ENCODE measurements around the gene SH3BP5L. TPM values are rescaled to one million over a fixed set of nuclear protein-coding genes. Genes with fewer than 3 reads are reported as not detected.

SH3BP5L gene
- polyA plus RNA-seq, 5 donors = 20.4 to 27.5 (median 23.8) TPM

DNA sequence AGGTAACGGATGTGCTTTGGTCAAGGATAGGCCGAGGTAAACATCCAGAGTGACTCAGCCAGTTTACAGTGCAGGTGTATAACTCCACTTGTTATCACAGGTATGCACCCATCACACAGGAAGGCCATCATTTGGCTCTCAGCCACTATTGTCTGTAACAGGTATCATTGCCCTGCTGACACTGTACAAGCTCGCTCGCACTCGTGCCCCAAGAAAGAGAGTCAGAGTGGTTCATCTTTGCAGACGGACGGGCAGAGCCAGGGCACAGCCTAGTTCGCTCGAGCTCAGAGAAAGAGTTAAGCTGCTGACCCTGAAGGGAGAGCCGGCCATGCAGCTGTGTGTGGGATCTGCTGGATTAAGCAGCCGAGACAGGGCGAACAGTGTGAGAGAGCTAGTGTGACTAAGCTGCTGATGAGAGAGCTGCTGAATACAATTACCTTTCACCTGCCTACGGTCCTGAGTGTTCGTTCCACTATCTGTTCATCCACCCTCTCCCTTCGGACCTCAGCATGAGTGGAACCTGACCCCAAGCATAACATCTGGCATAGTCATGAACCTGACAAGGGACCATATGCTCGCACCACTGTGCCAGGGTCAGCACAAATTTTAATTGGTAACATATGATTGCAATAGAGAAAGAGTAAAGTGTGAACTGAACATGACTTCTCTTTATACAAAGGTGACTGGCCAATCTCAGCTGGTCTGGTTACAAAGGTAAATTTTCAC lies 43.1 kb downstream of the SH3BP5L start:
- no peak for DNase-seq

DNA sequence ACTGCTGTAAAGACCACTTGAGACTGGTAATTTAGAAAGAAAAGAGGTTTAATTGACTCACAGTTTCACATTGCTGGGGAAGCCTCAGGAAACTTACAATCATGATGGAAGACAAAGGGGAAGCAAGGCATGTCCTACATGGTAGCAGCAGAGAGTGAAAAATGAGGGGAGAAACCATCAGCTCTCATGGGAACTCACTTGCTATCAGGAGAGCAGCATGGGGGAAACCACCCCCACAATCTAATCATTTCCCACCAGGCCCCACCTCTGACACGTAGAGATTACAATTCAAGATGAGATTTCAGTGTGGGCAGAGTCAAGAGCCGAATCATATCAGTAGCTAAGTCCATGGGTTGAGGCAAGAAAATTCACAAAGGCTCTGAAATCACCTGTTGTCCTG lies 46.4 kb downstream of the SH3BP5L start:
- no peak for DNase-seq

DNA sequence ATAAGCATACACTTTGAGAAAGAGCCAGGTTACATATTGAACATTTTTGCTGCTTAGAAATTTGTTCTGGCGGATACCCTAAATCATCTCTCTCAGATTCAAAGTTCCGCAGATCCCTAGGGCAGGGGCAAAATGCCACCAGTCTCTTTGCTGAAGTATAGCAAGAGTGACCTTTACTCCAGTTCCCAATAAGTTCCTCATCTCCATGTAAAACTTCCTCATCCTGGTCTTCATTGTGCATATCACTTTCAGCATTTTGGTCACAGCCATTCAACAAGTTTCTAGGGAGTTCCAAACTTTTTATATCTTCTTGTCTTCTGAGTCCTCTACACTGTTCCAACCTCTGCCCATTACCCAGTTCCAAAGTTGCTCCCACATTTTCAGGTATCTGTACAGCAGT lies 46.8 kb downstream of the SH3BP5L start:
- DNase-seq = no peak

DNA sequence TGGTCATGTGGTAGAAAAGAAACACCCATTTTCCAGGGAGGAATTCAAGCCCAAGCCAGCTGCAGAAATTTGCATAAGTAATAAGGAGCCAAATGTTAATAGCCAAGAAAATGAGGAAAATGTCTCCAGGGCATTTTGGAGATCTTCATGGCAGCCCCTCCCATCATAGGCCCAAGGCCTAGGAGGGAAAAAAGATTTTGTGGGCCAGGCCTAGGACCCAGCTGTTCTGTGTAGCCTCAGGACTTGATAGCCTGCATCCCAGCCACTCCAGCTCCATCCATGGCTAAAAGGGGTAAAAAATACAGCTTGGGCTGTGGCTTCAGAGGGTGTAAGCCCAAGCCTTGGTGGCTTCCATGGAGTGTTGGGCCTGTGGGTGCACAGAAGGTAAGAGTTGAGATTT lies 48.7 kb downstream of the SH3BP5L start:
- DNase-seq = no peak

DNA sequence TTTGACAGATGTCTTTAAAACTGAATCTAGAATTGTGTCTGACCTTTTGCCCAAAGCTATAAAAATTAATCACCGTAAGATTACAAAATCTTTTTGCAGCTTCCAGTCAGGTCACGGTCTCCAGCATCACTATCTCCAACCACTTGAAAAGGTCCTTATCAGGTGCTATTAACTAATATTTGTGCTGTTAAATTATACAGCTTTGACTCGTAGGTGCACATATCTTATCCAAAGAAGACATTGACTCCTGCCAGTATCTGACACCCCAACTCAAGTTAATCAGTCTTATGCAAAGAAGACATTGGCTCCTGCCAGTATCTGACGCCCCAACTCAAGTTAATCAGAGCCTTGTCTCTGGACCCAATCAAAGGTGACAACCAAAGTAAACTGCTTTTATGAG lies 50.3 kb downstream of the SH3BP5L start:
- DNase-seq = no peak

Other genes with a start within 250 kb of the SH3BP5L start
- not detected for gene OR2T10, start 228.2 kb downstream of the SH3BP5L start, polyA plus RNA-seq (ENCODE audit: insufficient read depth in 1 of 5, insufficient read length in 5 of 5, low replicate concordance in 1 of 5)
- gene OR2T11, start 190.8 kb downstream of the SH3BP5L start, polyA plus RNA-seq (ENCODE audit: insufficient read depth in 1 of 5, insufficient read length in 5 of 5, low replicate concordance in 1 of 5) = not detected
- not detected for gene OR2T35, start 180.6 kb downstream of the SH3BP5L start, polyA plus RNA-seq (ENCODE audit: insufficient read depth in 1 of 5, insufficient read length in 5 of 5, low replicate concordance in 1 of 5)
- gene OR2T27, start 170.4 kb downstream of the SH3BP5L start, polyA plus RNA-seq (ENCODE audit: insufficient read depth in 1 of 5, insufficient read length in 5 of 5, low replicate concordance in 1 of 5) = not detected
- gene OR14I1, start 123.1 kb downstream of the SH3BP5L start, polyA plus RNA-seq (ENCODE audit: insufficient read depth in 1 of 5, insufficient read length in 5 of 5, low replicate concordance in 1 of 5) = not detected
- not detected for gene LYPD8, start 70.2 kb downstream of the SH3BP5L start, polyA plus RNA-seq (ENCODE audit: insufficient read depth in 1 of 5, insufficient read length in 5 of 5, low replicate concordance in 1 of 5)
- 10 to 100 TPM; 15.8 to 24.6 (median 17.6) TPM for gene ZNF672, start 12.3 kb upstream of the SH3BP5L start, polyA plus RNA-seq (ENCODE audit: insufficient read depth in 1 of 5, insufficient read length in 5 of 5, low replicate concordance in 1 of 5)
- 10 to 100 TPM; 47.5 to 69.4 (median 56.3) TPM for gene ZNF692, start 33.2 kb upstream of the SH3BP5L start, polyA plus RNA-seq (ENCODE audit: insufficient read depth in 1 of 5, insufficient read length in 5 of 5, low replicate concordance in 1 of 5)
- 10 to 100 TPM; 10.5 to 12.9 (median 12.0) TPM for gene PGBD2, start 80.3 kb upstream of the SH3BP5L start, polyA plus RNA-seq (ENCODE audit: insufficient read depth in 1 of 5, insufficient read length in 5 of 5, low replicate concordance in 1 of 5)